Progenitor cell of endocrine pancreas (in vitro differentiated cells): ENCODE measurements around the gene KHDC4. TPM values are rescaled to one million over a fixed set of nuclear protein-coding genes. Genes with fewer than 3 reads are reported as not detected.

ENCODE experiments used
- DNase-seq: peaks from one replicate; pipeline ENCODE4 v3.0.0; 2021; ENCODE audit warnings: low spot score; ENCODE audit not compliant: unreplicated experiment
- H3K27ac Mint-ChIP-seq: 2 replicates; pipeline ENCODE4 v1.8.0; 2021; ENCODE audit warnings: mild to moderate bottlenecking, moderate library complexity, mixed read lengths
- H3K27me3 Mint-ChIP-seq: 2 replicates; pipeline ENCODE4 v1.8.0; 2021; ENCODE audit warnings: mixed read lengths
- H3K36me3 Mint-ChIP-seq: 2 replicates; pipeline ENCODE4 v1.8.0; 2022; ENCODE audit warnings: mixed read lengths; ENCODE audit not compliant: insufficient read depth
- H3K4me1 Mint-ChIP-seq: 2 replicates; pipeline ENCODE4 v1.8.0; 2021; ENCODE audit warnings: low read depth, mixed read lengths
- H3K4me3 Mint-ChIP-seq: 2 replicates; pipeline ENCODE4 v1.8.0; 2021; ENCODE audit warnings: low read depth, mild to moderate bottlenecking, moderate library complexity, mixed read lengths
- H3K9me3 Mint-ChIP-seq: 2 replicates; pipeline ENCODE4 v1.8.0; 2021; ENCODE audit warnings: low read depth, mixed read lengths
- CTCF ChIP-seq: fragments of 200-600 bp; sonication (generic); IDR thresholded peaks from one replicate; pipeline ENCODE4 v1.5.0; 2021; ENCODE audit warnings: antibody characterized with exemption, mild to moderate bottlenecking; ENCODE audit not compliant: unreplicated experiment
- long read RNA-seq: library from polyadenylated mRNA; unstranded; transcript quantifications from one replicate; pipeline ENCODE4 v2.0.0, GENCODE V29; 2020
- total RNA-seq: library from RNA; stranded (reverse); gene quantifications from 2 replicates; pipeline ENCODE4 v1.2.1, GENCODE V29; 2021

Gene KHDC4
- total RNA-seq, result 67.6 and 71.2 TPM in 2 replicates
- long read RNA-seq, full-length matches to known transcripts, result 8 of 20 reads
- long read RNA-seq, partial matches to known transcripts, result 5 of 20 reads
- long read RNA-seq, other reads (novel, unspliced or antisense), result 7 of 20 reads

GRCh38 chr1:155934097-155934935 is at the start of gene KHDC4:
KHDC4 (minus strand) TSS chr1:155934413; CDS start chr1:155934373, 40 bp downstream.
- H3K27me3 Mint-ChIP-seq, result no peaks in the 10 kb centered on the region
- DNase-seq, result peak; percentile 77
- no peak within 1 kb of the TSS for H3K27ac Mint-ChIP-seq
- H3K4me3 Mint-ChIP-seq, result no peak within 1 kb of the TSS
- H3K4me1 Mint-ChIP-seq, result peaks cover 18% of the 10 kb centered on the region
- H3K9me3 Mint-ChIP-seq, result no peaks in the 10 kb centered on the region
- peak; percentile 12 for TF ChIP-seq CTCF
- peaks cover 9% of the 10 kb centered on the region for H3K36me3 Mint-ChIP-seq

- no peaks in the 10 kb centered on the region for H3K27me3 Mint-ChIP-seq
- peaks cover 33% of the 10 kb centered on the region for H3K4me1 Mint-ChIP-seq
- H3K9me3 Mint-ChIP-seq, result no peaks in the 10 kb centered on the region
- DNase-seq, result no peak
- H3K36me3 Mint-ChIP-seq, result no peaks in the 10 kb centered on the region
- H3K4me3 Mint-ChIP-seq, result peak overlapping the region; percentile 70
- H3K27ac Mint-ChIP-seq, result peak overlapping the region; percentile 65
- no peak for TF ChIP-seq CTCF
These were observed 49.2 kb upstream of the KHDC4 start for GRCh38 chr1:155983191-155984024.

GRCh38 chr1:155982106-155982505 is 47.9 kb upstream of the KHDC4 start:
- TF ChIP-seq CTCF, result no peak
- H3K36me3 Mint-ChIP-seq, result no peaks in the 10 kb centered on the region
- no peak for DNase-seq
- no peaks in the 10 kb centered on the region for H3K27me3 Mint-ChIP-seq
- H3K4me3 Mint-ChIP-seq, result no peak overlapping the region
- H3K9me3 Mint-ChIP-seq, result no peaks in the 10 kb centered on the region
- peak overlapping the region; percentile 25 for H3K27ac Mint-ChIP-seq
- H3K4me1 Mint-ChIP-seq, result peaks cover 38% of the 10 kb centered on the region

GRCh38 chr1:155981266-155982088 is 47.3 kb upstream of the KHDC4 start:
- Mint-ChIP-seq H3K36me3 (no peaks in the 10 kb centered on the region), H3K27ac (peak overlapping the region; percentile 25), H3K27me3 (no peaks in the 10 kb centered on the region), H3K9me3 (no peaks in the 10 kb centered on the region), H3K4me1 (peaks cover 44% of the 10 kb centered on the region), H3K4me3 (no peak overlapping the region)
- no peak for DNase-seq
- no peak for TF ChIP-seq CTCF
